ENCODE measurements around the gene SDCBP2. TPM values are rescaled to one million over a fixed set of nuclear protein-coding genes. Genes with fewer than 3 reads are reported as not detected.

The SDCBP2 gene
- total and polyA plus RNA-seq, 10 of the 15 experiments (the other 5 are each of a cell fraction or from before 2014, with no cell fraction given) = 0.16 to 2.4 (median 1.1) TPM; not detected in 1

DNA sequence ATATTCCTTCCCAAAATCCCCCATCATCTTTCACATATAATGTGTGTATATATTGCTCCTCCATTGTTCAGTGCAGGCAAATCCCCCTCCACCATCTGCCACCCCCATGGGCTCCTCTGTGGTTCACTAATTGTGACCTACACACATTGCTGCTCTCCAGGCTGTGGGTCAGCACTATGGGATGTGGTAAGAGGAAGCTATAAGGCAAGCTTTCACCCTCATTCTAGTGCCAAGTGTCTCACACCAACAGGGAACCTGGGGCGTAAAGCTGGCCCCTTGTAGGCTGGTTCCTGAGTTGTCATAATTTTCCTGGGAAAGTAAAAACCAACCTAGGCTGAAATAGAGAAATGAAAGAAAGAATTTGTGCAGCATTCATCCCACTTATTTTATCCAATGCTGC, 47.1 kb upstream of the SDCBP2 start:
- Histone ChIP-seq H3K9me3 (replicated peaks; ENCODE audit: control insufficient read depth, insufficient read depth, low read length) (no peaks in the 10 kb centered on the region), H3K9ac (ENCODE audit: control insufficient read depth, insufficient read depth, low read length) (peak overlapping the region; percentile 32; the same call in 1 of the 2 replicates), H4K20me1 (ENCODE audit: control insufficient read depth, insufficient read depth) (peaks cover 5% of the 10 kb centered on the region; the same call in 1 of the 2 replicates), H3K36me3 (ENCODE audit: control insufficient read depth in 2 of 2, insufficient read depth in 2 of 2, low read length in 1 of 2) (peaks cover 8 to 25% of the 10 kb centered on the region in 2 experiments), H2AFZ (ENCODE audit: control insufficient read depth, low read depth, low read length) (no peak overlapping the region), H3K27ac (ENCODE audit: control insufficient read depth, insufficient read depth) (peak overlapping the region; percentile 85), H3K79me2 (ENCODE audit: control insufficient read depth, insufficient read depth, low read length) (peaks cover 64% of the 10 kb centered on the region), H3K4me3 (no peak overlapping the region; the same call in 1 of the 2 replicates), H3K4me1 (ENCODE audit: control insufficient read depth, insufficient read depth, low read length) (peaks cover 35% of the 10 kb centered on the region), H3K4me2 (ENCODE audit: control insufficient read depth, insufficient read depth) (peak overlapping the region; percentile 87), H3K27me3 (replicated peaks in 1 of 2; ENCODE audit: control insufficient read depth in 2 of 2, insufficient read depth in 2 of 2, low read length in 1 of 2) (no peaks in the 10 kb centered on the region)
- CTCF ChIA-PET = interaction anchor here (0.8 to 2.5 kb wide), 4 partner anchors 16 to 127 kb away, joined by 3 to 15 read pairs (median 4); no protein-coding TSS in a partner anchor
- POLR2A ChIA-PET = interaction anchor here (0.5 to 4.1 kb wide), 5 partner anchors 12 to 51 kb away, joined by 3 to 46 read pairs (median 6); no protein-coding TSS in a partner anchor
- BruUV-seq (replicated peaks) = no TSS peak
- ATAC-seq (peak; percentile 52), DNase-seq (ENCODE audit: low read depth, low spot score) (no peak), FAIRE-seq (no peak)
- in situ Hi-C loops (cut with MboI) = no loop called here
- 0% methylated on average over 1 of the region's 1 CpG for WGBS (ENCODE audit: insufficient coverage, insufficient replicate concordance, low lambda C conversion rate, missing lambda C conversion rate)
- peak; percentile 25; the same call in 1 of the 2 replicates for TF ChIP-seq MTA2 (IDR thresholded peaks at IDR 0.05; ENCODE audit: low read depth)
- peak; percentile 14; the same call in 1 of the 2 replicates for TF ChIP-seq IKZF1 (conservative IDR thresholded peaks at IDR 0.05)
- no peak for TF ChIP-seq RBBP5 (conservative IDR thresholded peaks at IDR 0.05)
- TF ChIP-seq NR2F1 (conservative IDR thresholded peaks at IDR 0.05) = 0 out of 2 replicates have a peak, but pooled peaks have one; percentile 43
- TF ChIP-seq MEF2A (IDR thresholded peaks at IDR 0.05; ENCODE audit: insufficient read depth, low read depth, low read length) = no peak
- TF ChIP-seq GATAD2B (conservative IDR thresholded peaks at IDR 0.05; ENCODE audit: low read depth) = 0 out of 2 replicates have a peak, but pooled peaks have one; percentile 30
- TF ChIP-seq RUNX3 (IDR thresholded peaks at IDR 0.05; ENCODE audit: low read length) = 0 out of 2 replicates have a peak, but pooled peaks have one; percentile 18
- intact Hi-C loops (cut with micrococcal nuclease; ENCODE audit: unreplicated experiment) = loop anchor here (2.0 kb wide), 1 partner anchor 51 kb away; no protein-coding TSS in a partner anchor
- RAD21 ChIA-PET (ENCODE audit: unreplicated experiment) = interaction anchor here (0.7 to 2.7 kb wide), 5 partner anchors 10 to 49 kb away, joined by 3 to 28 read pairs (median 5); partner anchors contain the start of gene SDCBP2
- SMC1A ChIA-PET (ENCODE audit: uncharacterized antibody, unreplicated experiment) = interaction anchor here (0.8 to 3.9 kb wide), 8 partner anchors 9 to 268 kb away, joined by 3 to 34 read pairs (median 5); partner anchors contain the start of genes FKBP1A and SDCBP2

All from GM12878 (cell line).